Measurements from ENCODE around the gene HTR4. TPM values are rescaled to one million over a fixed set of nuclear protein-coding genes. Genes with fewer than 3 reads are reported as not detected.
"Not testable (repeated sequence)": the region's sequence is repeated elsewhere in the genome, so short reads cannot be mapped to it uniquely, and the experiment has no call there.

HTR4 gene
- total RNA-seq, 1 experiment from 2014 or later: not detected

DNA sequence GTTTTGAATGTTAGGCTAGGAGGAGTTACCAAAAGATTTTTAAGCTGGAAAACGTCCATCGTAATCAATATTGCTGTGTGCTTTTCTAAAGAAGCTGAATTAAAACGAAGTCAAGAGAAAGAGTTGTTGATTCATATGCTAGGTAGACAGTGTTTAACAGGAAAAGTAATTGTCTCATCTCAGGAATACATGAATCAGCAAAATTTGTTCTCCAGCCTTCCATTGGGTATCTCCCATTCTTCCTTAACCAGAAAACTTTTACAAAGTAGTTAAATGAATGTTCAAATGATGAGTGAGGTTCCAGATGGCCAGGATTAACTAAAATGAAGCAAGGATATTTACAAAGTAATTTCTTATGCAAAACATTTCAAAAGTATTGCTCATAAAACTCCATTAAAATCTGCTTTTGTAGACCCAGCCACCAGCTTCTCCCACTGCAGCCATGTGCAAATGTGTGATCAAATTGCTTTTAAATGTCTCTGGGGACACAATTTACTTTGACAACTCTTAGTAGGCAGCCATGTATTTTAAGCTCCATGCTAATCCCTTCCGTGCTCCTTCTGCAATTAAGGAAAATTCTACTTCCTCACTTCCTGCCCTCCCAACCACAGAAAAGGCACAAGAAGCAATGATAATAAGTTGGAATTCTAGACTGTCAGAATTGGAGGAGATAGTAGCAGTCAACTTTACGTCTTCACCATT is 121.2 kb downstream of the HTR4 start:
- Histone ChIP-seq H3K36me3 (ENCODE audit: insufficient read depth, low read length) (no peaks in the 10 kb centered on the region), H3K9ac (ENCODE audit: low read length) (no peak overlapping the region), H3K4me1 (ENCODE audit: low read length) (no peaks in the 10 kb centered on the region), H3K27ac (ENCODE audit: low read length) (no peak overlapping the region), H3K9me3 (ENCODE audit: low read length) (no peaks in the 10 kb centered on the region; the same call in 1 of the 2 replicates), H3K4me3 (ENCODE audit: low read length) (no peak overlapping the region), H4K20me1 (ENCODE audit: insufficient read depth, low read depth, low read length) (no peaks in the 10 kb centered on the region), H3K27me3 (ENCODE audit: low read length) (0 out of 2 replicates have a peak, but pooled peaks cover 2% of the 10 kb centered on the region), H3K79me2 (ENCODE audit: low read length) (no peaks in the 10 kb centered on the region), H3K4me2 (ENCODE audit: low read depth, low read length, poor library complexity, severe bottlenecking) (no peak overlapping the region), H2AFZ (ENCODE audit: low read length) (no peak overlapping the region), H3K9me2 (replicated peaks; ENCODE audit: insufficient read depth, low read length) (no peaks in the 10 kb centered on the region)
- no peak for DNase-seq

DNA sequence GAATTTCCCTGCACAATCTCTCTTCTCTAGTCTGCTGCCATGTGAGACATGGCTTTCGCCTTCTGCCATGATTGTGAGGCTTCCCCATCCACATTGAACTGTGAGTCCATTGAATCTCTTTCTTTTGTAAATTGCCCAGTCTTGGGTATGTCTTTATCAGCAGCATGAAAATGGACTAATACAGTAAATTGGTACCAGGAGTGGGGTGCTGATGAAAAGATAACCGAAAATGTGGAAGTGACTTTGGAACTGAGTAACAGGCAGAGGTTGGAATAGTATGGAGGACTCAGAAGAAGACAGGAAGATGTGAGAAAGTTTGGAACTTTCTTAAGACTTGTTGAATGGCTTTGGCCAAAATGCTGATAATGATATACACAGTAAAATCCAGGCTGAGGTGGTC is 124.9 kb downstream of the HTR4 start:
- not testable (repeated sequence) for H3K9me2 ChIP-seq (replicated peaks; ENCODE audit: insufficient read depth, low read length); H2AFZ ChIP-seq (ENCODE audit: low read length); H3K27ac ChIP-seq (ENCODE audit: low read length); H3K4me1 ChIP-seq (ENCODE audit: low read length); H3K9ac ChIP-seq (ENCODE audit: low read length); H3K9me3 ChIP-seq (ENCODE audit: low read length); H4K20me1 ChIP-seq (ENCODE audit: insufficient read depth, low read depth, low read length); H3K4me3 ChIP-seq (ENCODE audit: low read length); H3K4me2 ChIP-seq (ENCODE audit: low read depth, low read length, poor library complexity, severe bottlenecking); H3K79me2 ChIP-seq (ENCODE audit: low read length); H3K27me3 ChIP-seq (ENCODE audit: low read length); H3K36me3 ChIP-seq (ENCODE audit: insufficient read depth, low read length); DNase-seq

DNA sequence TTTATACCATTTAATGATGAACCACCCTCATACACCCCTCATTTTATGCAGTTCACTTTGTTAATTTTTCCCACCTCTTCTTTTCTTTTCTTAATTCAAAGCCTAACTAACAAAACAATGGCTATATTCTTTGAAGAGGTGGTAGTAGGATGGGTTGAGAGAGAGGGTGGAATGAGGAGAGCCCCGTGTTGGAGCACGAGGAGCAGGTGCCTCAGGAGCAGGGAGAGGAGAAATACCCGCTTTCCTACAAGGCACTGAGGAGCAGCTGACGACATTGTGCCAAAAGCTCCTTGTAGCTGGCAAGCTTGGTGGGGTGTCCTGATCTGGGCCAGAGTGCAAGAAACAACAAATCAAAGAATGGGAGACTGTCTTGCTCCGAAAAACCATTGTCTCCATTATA is 129.6 kb downstream of the HTR4 start:
- Histone ChIP-seq H3K4me2 (ENCODE audit: low read depth, low read length, poor library complexity, severe bottlenecking) (no peak overlapping the region), H4K20me1 (ENCODE audit: insufficient read depth, low read depth, low read length) (no peaks in the 10 kb centered on the region), H3K27ac (ENCODE audit: low read length) (no peak overlapping the region), H3K4me1 (ENCODE audit: low read length) (no peaks in the 10 kb centered on the region), H2AFZ (ENCODE audit: low read length) (no peak overlapping the region), H3K4me3 (ENCODE audit: low read length) (no peak overlapping the region), H3K79me2 (ENCODE audit: low read length) (no peaks in the 10 kb centered on the region), H3K9me2 (replicated peaks; ENCODE audit: insufficient read depth, low read length) (no peaks in the 10 kb centered on the region), H3K36me3 (ENCODE audit: insufficient read depth, low read length) (no peaks in the 10 kb centered on the region), H3K9me3 (ENCODE audit: low read length) (no peaks in the 10 kb centered on the region; the same call in 1 of the 2 replicates), H3K9ac (ENCODE audit: low read length) (no peak overlapping the region), H3K27me3 (ENCODE audit: low read length) (0 out of 2 replicates have a peak, but pooled peaks cover under 1% of the 10 kb centered on the region)
- DNase-seq: no peak

DNA sequence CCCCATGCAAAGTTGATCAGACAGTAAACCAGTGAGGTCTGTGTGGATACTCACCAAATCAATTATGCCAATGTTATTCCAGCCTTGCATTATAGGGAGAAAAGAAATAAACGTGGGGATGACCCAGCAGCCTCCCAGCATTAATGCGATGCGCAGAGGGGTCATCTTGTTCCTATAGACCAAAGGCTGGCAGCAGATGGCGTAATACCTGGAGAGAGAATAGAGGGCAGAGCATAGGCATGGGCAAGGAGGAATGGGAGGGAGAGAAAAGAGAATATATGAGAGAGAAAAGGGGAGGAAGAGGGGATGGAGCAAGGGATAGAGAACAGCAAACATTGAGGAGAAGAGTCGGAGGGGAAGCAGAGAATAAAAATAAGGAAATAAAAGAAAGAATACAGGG is 131.2 kb downstream of the HTR4 start:
- no peaks in the 10 kb centered on the region for H3K27me3 ChIP-seq (ENCODE audit: low read length)
- no peak for DNase-seq
- no peaks in the 10 kb centered on the region for H3K9me3 ChIP-seq (ENCODE audit: low read length)
- H3K36me3 ChIP-seq (ENCODE audit: insufficient read depth, low read length): no peaks in the 10 kb centered on the region
- H3K4me1 ChIP-seq (ENCODE audit: low read length): no peaks in the 10 kb centered on the region
- H3K27ac ChIP-seq (ENCODE audit: low read length): no peak overlapping the region
- no peak overlapping the region for H3K9ac ChIP-seq (ENCODE audit: low read length)
- no peaks in the 10 kb centered on the region for H4K20me1 ChIP-seq (ENCODE audit: insufficient read depth, low read depth, low read length)
- H3K4me3 ChIP-seq (ENCODE audit: low read length): no peak overlapping the region
- H3K79me2 ChIP-seq (ENCODE audit: low read length): no peaks in the 10 kb centered on the region
- no peak overlapping the region for H2AFZ ChIP-seq (ENCODE audit: low read length)
- H3K9me2 ChIP-seq (replicated peaks; ENCODE audit: insufficient read depth, low read length): no peaks in the 10 kb centered on the region
- H3K4me2 ChIP-seq (ENCODE audit: low read depth, low read length, poor library complexity, severe bottlenecking): no peak overlapping the region

DNA sequence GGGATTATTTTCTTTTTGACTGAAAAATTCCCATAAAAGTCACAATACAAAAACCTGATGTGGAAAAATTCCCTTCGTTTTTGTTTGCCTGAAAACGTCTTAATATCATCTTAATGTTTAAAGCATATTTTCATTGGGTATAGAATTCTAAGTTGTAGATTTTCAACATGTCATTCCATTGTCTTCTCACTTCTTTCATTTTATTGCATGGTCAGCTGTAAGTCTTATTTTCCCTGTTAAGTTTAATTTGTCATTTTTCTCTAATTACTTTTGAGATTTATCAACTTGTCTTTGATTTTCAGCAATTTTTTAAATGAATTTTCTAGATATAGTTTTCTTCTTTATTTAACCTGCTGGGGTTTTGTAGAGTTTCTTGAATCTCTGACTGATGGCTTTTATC is 138.9 kb downstream of the HTR4 start:
- H3K79me2 ChIP-seq (ENCODE audit: low read length): no peaks in the 10 kb centered on the region

DNA sequence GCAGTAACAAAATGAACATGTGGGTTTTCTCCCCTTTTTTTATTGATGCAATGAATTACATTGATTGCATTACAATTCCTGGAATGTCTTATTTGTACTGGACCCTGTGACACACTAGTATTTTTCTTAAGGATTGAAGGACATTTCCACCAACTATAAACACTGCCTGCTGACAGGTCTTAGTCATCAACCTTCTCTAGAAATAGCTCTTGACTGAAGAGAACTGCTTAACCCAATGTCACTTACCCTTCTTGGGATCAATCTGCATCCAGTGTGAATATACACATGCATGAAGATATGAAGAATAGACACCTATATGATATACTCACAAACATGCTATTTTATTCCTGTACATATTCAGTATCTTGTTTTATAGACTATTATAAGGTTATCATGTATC is 140.0 kb downstream of the HTR4 start:
- Histone ChIP-seq H4K20me1 (ENCODE audit: insufficient read depth, low read depth, low read length) (no peaks in the 10 kb centered on the region), H3K27ac (ENCODE audit: low read length) (no peak overlapping the region), H3K9me2 (replicated peaks; ENCODE audit: insufficient read depth, low read length) (no peaks in the 10 kb centered on the region), H3K4me1 (ENCODE audit: low read length) (no peaks in the 10 kb centered on the region), H3K9ac (ENCODE audit: low read length) (no peak overlapping the region), H3K4me2 (ENCODE audit: low read depth, low read length, poor library complexity, severe bottlenecking) (no peak overlapping the region), H3K27me3 (ENCODE audit: low read length) (no peaks in the 10 kb centered on the region), H3K79me2 (ENCODE audit: low read length) (no peaks in the 10 kb centered on the region), H3K4me3 (ENCODE audit: low read length) (no peak overlapping the region), H3K9me3 (ENCODE audit: low read length) (no peaks in the 10 kb centered on the region), H3K36me3 (ENCODE audit: insufficient read depth, low read length) (no peaks in the 10 kb centered on the region), H2AFZ (ENCODE audit: low read length) (no peak overlapping the region)
- no peak for DNase-seq

More for the DNA sequence above, 138.9 kb downstream of the HTR4 start:
- Histone ChIP-seq H4K20me1 (ENCODE audit: insufficient read depth, low read depth, low read length) (no peaks in the 10 kb centered on the region), H3K9me2 (replicated peaks; ENCODE audit: insufficient read depth, low read length) (no peaks in the 10 kb centered on the region), H3K4me2 (ENCODE audit: low read depth, low read length, poor library complexity, severe bottlenecking) (no peak overlapping the region), H3K9ac (ENCODE audit: low read length) (no peak overlapping the region), H3K4me3 (ENCODE audit: low read length) (no peak overlapping the region), H3K27me3 (ENCODE audit: low read length) (no peaks in the 10 kb centered on the region), H3K9me3 (ENCODE audit: low read length) (no peaks in the 10 kb centered on the region), H3K27ac (ENCODE audit: low read length) (no peak overlapping the region), H3K4me1 (ENCODE audit: low read length) (no peaks in the 10 kb centered on the region), H2AFZ (ENCODE audit: low read length) (no peak overlapping the region), H3K36me3 (ENCODE audit: insufficient read depth, low read length) (no peaks in the 10 kb centered on the region)
- DNase-seq: no peak

DNA sequence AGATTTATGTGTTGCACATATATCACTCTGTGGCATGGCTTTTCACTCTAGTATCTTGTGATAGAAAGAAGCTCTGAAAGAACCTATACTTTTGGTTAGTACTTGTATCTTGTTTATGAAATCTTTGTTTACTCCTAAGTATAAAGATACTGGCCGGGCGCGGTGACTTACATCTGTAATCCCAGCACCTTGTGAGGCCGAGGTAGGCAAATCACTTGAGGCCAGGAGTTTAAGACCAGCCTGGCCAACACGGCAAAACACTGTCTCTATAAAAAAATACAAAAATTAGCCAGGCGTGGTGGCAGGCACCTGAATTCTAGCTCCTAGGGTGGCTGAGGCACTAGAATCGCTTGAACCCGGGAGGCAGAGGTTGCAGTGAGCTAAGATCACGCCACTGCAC is 141.8 kb downstream of the HTR4 start:
- H3K9me2 ChIP-seq (replicated peaks; ENCODE audit: insufficient read depth, low read length): no peaks in the 10 kb centered on the region
- H3K27ac ChIP-seq (ENCODE audit: low read length): no peak overlapping the region
- no peaks in the 10 kb centered on the region for H3K27me3 ChIP-seq (ENCODE audit: low read length)
- H3K4me3 ChIP-seq (ENCODE audit: low read length): no peak overlapping the region
- no peaks in the 10 kb centered on the region for H3K9me3 ChIP-seq (ENCODE audit: low read length)
- no peak overlapping the region for H2AFZ ChIP-seq (ENCODE audit: low read length)
- no peaks in the 10 kb centered on the region for H3K36me3 ChIP-seq (ENCODE audit: insufficient read depth, low read length)
- H3K4me1 ChIP-seq (ENCODE audit: low read length): no peaks in the 10 kb centered on the region
- H3K9ac ChIP-seq (ENCODE audit: low read length): no peak overlapping the region
- DNase-seq: no peak
- H3K79me2 ChIP-seq (ENCODE audit: low read length): no peaks in the 10 kb centered on the region
- no peaks in the 10 kb centered on the region for H4K20me1 ChIP-seq (ENCODE audit: insufficient read depth, low read depth, low read length)
- H3K4me2 ChIP-seq (ENCODE audit: low read depth, low read length, poor library complexity, severe bottlenecking): no peak overlapping the region

DNA sequence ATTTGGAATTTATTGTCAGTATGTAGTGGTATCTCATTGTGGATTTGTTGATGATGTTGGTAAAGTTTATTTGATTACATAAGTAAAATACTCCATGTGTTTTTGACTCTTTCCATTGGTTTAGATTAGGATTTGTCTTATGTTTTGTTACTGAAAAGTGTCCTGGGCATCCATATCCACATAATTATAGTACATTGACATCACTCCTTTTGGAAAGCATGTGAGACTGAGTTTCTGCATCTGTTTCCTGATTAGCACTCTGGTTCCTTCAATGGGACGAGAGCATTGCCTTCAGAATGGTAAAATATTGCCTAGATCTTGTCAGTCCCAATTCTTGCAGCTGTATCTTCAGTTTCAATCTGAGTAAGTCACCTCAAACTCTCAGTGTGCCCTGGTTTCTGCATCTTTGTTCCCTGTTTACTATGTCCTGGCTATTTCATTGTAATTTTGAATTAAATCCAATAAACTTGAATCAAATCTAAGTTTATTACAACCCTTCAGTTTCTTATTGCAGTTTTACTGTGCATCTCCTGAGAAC is 142.4 kb downstream of the HTR4 start:
- Histone ChIP-seq H3K4me1 (ENCODE audit: low read length) (no peaks in the 10 kb centered on the region), H3K36me3 (ENCODE audit: insufficient read depth, low read length) (no peaks in the 10 kb centered on the region), H4K20me1 (ENCODE audit: insufficient read depth, low read depth, low read length) (no peaks in the 10 kb centered on the region), H3K9ac (ENCODE audit: low read length) (no peak overlapping the region), H3K27ac (ENCODE audit: low read length) (no peak overlapping the region), H2AFZ (ENCODE audit: low read length) (no peak overlapping the region), H3K4me3 (ENCODE audit: low read length) (no peak overlapping the region), H3K9me3 (ENCODE audit: low read length) (no peaks in the 10 kb centered on the region), H3K79me2 (ENCODE audit: low read length) (no peaks in the 10 kb centered on the region), H3K27me3 (ENCODE audit: low read length) (no peaks in the 10 kb centered on the region), H3K9me2 (replicated peaks; ENCODE audit: insufficient read depth, low read length) (no peaks in the 10 kb centered on the region), H3K4me2 (ENCODE audit: low read depth, low read length, poor library complexity, severe bottlenecking) (no peak overlapping the region)
- no peak for DNase-seq
